AG09309 (cell line): ENCODE measurements around the gene NPPB.

Source experiments
- DNase-seq: peaks from one replicate; pipeline ENCODE4 v3.0.0-alpha.2; 2010; ENCODE audit warnings: low read depth
- H3K4me3 ChIP-seq: 2 replicates; pipeline ENCODE4 v1.5.1; 2011; ENCODE audit warnings: mild to moderate bottlenecking, low read depth, low read length, moderate library complexity; ENCODE audit not compliant: control insufficient read depth
- TF ChIP-seq, protein P1 (sequence below): IDR thresholded peaks from 2 replicates; pipeline ENCODE4 v1.5.1; 2011; ENCODE audit warnings: mild to moderate bottlenecking, low read depth, low read length, inconsistent platforms; ENCODE audit not compliant: insufficient read depth, control insufficient read depth; ENCODE audit errors: missing control alignments

Gene NPPB

DNA sequence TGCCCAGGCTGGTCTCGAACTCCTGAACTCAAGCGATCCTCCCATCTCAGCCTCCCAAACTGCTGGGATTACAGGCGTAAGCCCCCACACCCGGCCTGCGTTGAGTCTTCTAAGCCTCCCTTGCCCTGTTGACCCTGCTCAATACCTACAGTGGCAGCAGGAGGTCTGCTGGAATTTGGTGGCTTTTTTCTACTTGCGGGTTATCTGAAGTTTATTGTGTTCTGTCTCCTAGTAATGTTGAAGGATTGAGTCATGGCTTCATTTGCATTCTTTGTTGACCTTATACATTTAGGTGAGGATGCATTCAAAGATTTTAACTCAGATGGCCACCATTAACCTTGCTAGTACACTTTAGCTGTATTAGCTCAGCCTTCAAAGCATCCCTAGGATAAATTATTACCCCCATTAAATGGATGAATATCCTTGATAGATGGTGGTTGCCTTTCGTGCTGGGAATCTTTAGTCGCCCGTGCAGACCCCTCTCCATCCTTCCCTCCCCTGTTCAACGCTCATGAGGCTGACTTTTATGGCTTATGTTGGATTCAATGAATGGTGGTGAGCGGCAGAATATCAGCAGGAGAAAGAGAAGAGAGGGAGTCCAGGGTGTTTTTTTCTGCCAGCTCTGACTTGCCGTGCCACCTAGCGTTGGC is 9.7 kb upstream of the NPPB start:
- no peak for DNase-seq
- TF ChIP-seq, protein P1, sequence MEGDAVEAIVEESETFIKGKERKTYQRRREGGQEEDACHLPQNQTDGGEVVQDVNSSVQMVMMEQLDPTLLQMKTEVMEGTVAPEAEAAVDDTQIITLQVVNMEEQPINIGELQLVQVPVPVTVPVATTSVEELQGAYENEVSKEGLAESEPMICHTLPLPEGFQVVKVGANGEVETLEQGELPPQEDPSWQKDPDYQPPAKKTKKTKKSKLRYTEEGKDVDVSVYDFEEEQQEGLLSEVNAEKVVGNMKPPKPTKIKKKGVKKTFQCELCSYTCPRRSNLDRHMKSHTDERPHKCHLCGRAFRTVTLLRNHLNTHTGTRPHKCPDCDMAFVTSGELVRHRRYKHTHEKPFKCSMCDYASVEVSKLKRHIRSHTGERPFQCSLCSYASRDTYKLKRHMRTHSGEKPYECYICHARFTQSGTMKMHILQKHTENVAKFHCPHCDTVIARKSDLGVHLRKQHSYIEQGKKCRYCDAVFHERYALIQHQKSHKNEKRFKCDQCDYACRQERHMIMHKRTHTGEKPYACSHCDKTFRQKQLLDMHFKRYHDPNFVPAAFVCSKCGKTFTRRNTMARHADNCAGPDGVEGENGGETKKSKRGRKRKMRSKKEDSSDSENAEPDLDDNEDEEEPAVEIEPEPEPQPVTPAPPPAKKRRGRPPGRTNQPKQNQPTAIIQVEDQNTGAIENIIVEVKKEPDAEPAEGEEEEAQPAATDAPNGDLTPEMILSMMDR, result no peak
- H3K4me3 ChIP-seq, result no peak overlapping the region

DNA sequence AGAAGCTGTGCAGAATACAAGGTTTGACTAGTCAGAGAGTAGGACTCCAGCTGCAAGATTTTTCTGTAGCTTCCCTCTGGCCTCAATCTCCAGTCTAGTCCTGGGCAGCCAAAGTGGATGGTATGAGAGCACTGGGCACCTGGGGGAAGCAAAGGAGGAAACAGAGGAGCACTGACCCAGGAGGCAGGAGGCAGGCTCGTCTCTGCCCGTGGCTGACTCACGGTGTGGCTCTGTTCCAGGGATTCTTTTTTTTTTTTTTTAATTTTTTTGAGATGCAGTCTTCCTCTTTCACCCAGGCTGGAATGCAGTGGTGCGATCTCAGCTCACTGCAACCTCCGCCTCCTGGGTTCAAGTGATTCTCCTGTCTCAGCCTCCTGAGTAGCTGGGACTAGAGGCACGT is 4.1 kb upstream of the NPPB start:
- DNase-seq, result no peak
- TF ChIP-seq, protein P1, result no peak
- no peak overlapping the region for H3K4me3 ChIP-seq

DNA sequence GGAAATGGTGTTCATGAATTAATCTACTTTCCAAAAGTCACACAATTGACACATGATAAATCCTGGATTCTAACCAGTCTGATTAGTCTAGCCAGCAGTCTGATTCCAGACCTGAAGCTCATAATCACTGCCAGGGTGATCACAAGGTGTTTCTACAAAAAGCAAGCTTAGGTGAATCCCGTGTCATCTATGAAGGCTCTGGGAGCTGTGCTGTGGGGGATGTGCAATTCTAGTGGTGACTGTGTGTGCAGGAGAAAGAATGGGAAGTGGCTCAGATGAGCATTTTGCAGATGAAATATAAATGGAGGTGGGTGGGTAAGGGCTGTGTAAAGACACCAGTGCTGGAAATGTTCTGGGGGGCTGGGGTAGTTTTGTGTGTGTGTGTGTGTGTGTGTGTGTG is 1.8 kb upstream of the NPPB start:
- TF ChIP-seq, protein P1, result no peak
- H3K4me3 ChIP-seq, result no peak overlapping the region
- no peak for DNase-seq

DNA sequence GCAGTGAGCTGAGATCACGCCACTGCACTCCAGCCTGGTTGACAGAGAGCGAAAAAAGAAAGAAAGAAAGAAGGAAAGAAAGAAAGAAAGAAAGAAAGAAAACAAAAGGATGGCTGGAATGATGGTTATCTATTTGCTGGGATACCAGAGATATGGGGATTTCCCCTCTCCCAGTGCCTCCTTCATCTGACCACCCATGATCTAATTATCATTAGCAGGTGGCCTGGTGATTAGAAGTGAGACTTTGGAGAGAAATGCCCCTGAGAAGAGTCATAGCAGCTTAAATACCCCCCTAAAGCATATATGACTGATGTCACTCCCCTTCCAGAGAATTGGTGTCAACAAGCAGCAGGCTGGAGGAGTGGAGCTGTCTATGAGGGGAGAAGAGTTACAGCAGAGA is 1.3 kb upstream of the NPPB start:
- H3K4me3 ChIP-seq, result no peak overlapping the region
- no peak for DNase-seq
- TF ChIP-seq, protein P1, result no peak

DNA sequence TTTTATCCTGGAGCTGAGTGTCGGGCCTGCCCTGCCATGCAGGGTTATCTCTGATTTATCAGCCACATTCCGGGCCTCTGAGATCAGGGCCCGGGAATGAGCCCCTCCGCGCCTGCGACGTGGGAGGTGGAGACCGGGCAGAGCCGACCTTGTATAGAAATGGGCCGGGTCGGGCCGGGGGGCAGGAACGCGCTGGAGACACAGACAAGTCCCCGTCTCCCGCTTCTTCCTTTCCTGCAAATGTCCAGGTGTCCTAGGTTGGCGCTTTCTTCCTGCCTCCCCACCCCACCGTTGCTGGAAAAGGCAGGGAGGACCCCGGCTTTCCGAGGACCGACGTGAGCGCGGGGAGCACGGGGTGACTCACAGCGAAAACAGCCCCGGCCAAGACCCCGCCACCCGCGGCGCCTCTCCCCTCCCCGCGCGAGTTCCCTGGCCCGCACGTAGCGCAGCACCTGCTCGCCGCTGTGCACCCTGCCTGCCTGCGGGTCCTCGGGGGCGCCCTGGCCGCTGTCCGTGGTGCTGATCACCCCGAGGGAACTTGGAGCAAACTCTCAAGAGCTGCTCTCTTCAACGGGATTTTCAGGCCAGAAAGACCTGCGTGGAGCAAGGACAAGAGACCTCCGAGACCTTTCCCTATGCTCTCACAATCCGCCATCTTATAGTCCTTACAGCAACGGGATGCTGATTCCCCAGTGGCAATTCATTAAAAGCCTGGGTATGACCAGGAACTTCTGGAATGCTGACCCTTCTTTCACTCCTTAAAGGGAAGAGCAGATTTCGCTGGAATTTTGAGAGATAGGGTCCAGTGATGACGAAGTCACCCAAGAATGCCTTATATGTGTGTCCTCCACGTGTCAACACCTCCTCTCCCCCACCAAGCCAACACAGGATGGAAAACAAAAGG is 475 bp upstream of the NPPB start:
- TF ChIP-seq, protein P1, result peak; percentile 28

DNA sequence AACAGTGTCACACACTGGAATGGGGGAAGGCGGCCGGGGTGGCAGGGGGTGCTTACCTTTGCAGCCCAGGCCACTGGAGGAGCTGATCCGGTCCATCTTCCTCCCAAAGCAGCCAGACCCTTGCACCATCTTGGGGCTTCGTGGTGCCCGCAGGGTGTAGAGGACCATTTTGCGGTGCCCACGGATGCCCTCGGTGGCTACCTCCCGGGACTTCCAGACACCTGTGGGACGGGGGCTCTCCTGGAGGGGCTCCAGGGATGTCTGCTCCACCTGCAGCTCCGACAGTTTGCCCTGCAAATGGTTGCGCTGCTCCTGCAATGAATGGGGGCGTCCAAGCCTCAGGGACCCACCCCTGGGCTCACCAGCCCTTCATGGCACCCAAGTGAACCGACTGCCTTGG is 587 bp downstream of the NPPB start:
- no peak overlapping the region for H3K4me3 ChIP-seq
- TF ChIP-seq, protein P1, result no peak
- DNase-seq, result no peak

More for the DNA sequence above, 475 bp upstream of the NPPB start:
- no peak overlapping the region for H3K4me3 ChIP-seq
- no peak for DNase-seq
